SK-N-SH treated with all-trans-retinoic acid at 6 μM for 48 hours (cell line): ENCODE measurements around the gene BOD1L1.
A peak's percentile ranks its signal among the peaks of the same experiment; 100 is the strongest.

Experiments
- ATAC-seq: fragments of 200-7000 bp; cut with Tn5 transposase; 3 replicates; pipeline ENCODE4 v1.9.1; 2020; ENCODE audit warnings: mild to moderate bottlenecking, moderate library complexity
- ARNTL ChIP-seq: fragments of 450-650 bp; formaldehyde crosslinking; IDR thresholded peaks from 2 replicates; pipeline ENCODE4 v1.5.0; 2020; ENCODE audit warnings: low read depth, mild to moderate bottlenecking, moderate library complexity, borderline replicate concordance
- CREB5 ChIP-seq: fragments of 250-450 bp; sonication (Bioruptor Pico); IDR thresholded peaks from 2 replicates; pipeline ENCODE4 v1.5.1; 2020; ENCODE audit warnings: low read depth, mild to moderate bottlenecking, moderate library complexity
- CSDC2 ChIP-seq: fragments of 250-450 bp; sonication (Bioruptor Pico); IDR thresholded peaks from 2 replicates; pipeline ENCODE4 v1.5.0; 2020; ENCODE audit warnings: mild to moderate bottlenecking, moderate library complexity
- CSRNP3 ChIP-seq: fragments of 250-450 bp; sonication (Bioruptor Pico); IDR thresholded peaks from 2 replicates; pipeline ENCODE4 v1.5.1; 2021; ENCODE audit warnings: mild to moderate bottlenecking, moderate library complexity
- GLIS3 ChIP-seq: fragments of 250-450 bp; sonication (Bioruptor Pico); IDR thresholded peaks from 2 replicates; pipeline ENCODE4 v1.5.0; 2020; ENCODE audit warnings: mild to moderate bottlenecking, moderate library complexity
- ISL1 ChIP-seq: fragments of 250-450 bp; sonication (Bioruptor Pico); IDR thresholded peaks from 2 replicates; pipeline ENCODE4 v2.1.2; 2022; ENCODE audit warnings: mild to moderate bottlenecking, moderate library complexity
- OSR1 ChIP-seq: fragments of 250-450 bp; sonication (Bioruptor Pico); IDR thresholded peaks from 2 replicates; pipeline ENCODE4 v1.8.0; 2022; ENCODE audit warnings: moderate library complexity, mild to moderate bottlenecking, inconsistent platforms
- POU6F1 ChIP-seq: fragments of 250-450 bp; sonication (Bioruptor Pico); IDR thresholded peaks from 2 replicates; pipeline ENCODE4 v1.8.0; 2021; ENCODE audit warnings: low read depth, mild to moderate bottlenecking, moderate library complexity, borderline replicate concordance
- RARB ChIP-seq: fragments of 250-450 bp; sonication (Bioruptor Pico); IDR thresholded peaks from 2 replicates; pipeline ENCODE4 v1.8.0; 2021; ENCODE audit warnings: mild to moderate bottlenecking, moderate library complexity
- TCF4 ChIP-seq: fragments of 250-450 bp; sonication (Bioruptor Pico); IDR thresholded peaks from 2 replicates; pipeline ENCODE4 v1.8.0; 2021; ENCODE audit warnings: mild to moderate bottlenecking, moderate library complexity, borderline replicate concordance
- ZC3H10 ChIP-seq: fragments of 250-450 bp; sonication (Bioruptor Pico); IDR thresholded peaks from 2 replicates; pipeline ENCODE4 v1.5.1; 2021; ENCODE audit warnings: mild to moderate bottlenecking, moderate library complexity
- ZFP30 ChIP-seq: fragments of 450-650 bp; formaldehyde crosslinking; IDR thresholded peaks from 2 replicates; pipeline ENCODE4 v1.5.0; 2022; ENCODE audit warnings: mild to moderate bottlenecking, moderate library complexity
- ZNF565 ChIP-seq: fragments of 450-650 bp; formaldehyde crosslinking; conservative IDR thresholded peaks from 2 replicates; pipeline ENCODE4 v1.5.0; 2020; ENCODE audit warnings: low read depth, mild to moderate bottlenecking, moderate library complexity
- ZNF8 ChIP-seq: fragments of 450-650 bp; formaldehyde crosslinking; IDR thresholded peaks from 2 replicates; pipeline ENCODE4 v1.5.0; 2020; ENCODE audit warnings: mild to moderate bottlenecking, moderate library complexity
- TF ChIP-seq, protein P1 (sequence below): fragments of 250-450 bp; sonication (Bioruptor Pico); IDR thresholded peaks from 2 replicates; pipeline ENCODE4 v1.5.0; 2020; ENCODE audit warnings: mild to moderate bottlenecking, moderate library complexity

Gene BOD1L1

DNA sequence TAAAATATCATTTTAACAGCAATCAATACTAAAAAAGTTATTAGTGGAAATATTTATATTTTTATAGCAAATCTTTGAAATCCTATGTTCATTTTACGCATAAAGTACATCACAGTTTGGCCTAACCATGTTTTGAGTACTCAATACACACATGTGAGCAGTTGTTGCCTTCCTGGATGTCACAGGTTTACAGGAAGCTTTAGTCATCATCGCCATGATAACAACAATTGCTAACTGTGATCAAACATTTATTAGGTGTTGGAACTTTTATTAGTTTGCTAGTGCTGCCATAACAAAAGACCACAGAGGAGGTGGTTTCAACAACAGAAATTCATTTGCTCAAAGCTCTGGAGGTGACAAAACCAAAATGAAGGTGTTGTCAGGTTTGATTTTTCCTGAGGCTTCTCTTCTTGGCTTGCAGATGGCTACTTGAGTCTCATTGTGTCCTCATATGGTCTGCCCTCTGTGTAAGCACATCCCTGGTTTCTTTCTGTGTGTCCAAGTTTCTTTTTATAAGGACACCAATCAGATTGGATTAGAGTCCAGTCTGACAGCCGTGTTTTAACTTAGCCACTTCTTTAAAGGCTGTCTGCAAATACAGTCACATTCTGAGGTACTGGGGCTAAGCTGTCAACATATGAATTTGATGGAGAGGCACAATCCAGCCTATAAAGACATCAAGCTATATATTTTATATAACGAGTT is 43.1 kb upstream of the BOD1L1 start:
- ATAC-seq, result no peak
- no peak for TF ChIP-seq ZNF565 (CRISPR knock-in tag)
- TF ChIP-seq ARNTL (CRISPR knock-in tag), result no peak
- no peak for TF ChIP-seq ZC3H10 (CRISPR knock-in tag)
- no peak for TF ChIP-seq CSDC2

- no peak for ATAC-seq
- no peak for TF ChIP-seq TCF4
- no peak for TF ChIP-seq ISL1 (CRISPR knock-in tag)
- no peak for TF ChIP-seq CSRNP3 (CRISPR knock-in tag)
- TF ChIP-seq ZC3H10 (CRISPR knock-in tag), result no peak
- TF ChIP-seq ZNF565 (CRISPR knock-in tag), result no peak
- TF ChIP-seq GLIS3 (CRISPR knock-in tag), result no peak
- TF ChIP-seq ARNTL (CRISPR knock-in tag), result no peak
- no peak for TF ChIP-seq CREB5 (CRISPR knock-in tag)
- TF ChIP-seq, protein P1, sequence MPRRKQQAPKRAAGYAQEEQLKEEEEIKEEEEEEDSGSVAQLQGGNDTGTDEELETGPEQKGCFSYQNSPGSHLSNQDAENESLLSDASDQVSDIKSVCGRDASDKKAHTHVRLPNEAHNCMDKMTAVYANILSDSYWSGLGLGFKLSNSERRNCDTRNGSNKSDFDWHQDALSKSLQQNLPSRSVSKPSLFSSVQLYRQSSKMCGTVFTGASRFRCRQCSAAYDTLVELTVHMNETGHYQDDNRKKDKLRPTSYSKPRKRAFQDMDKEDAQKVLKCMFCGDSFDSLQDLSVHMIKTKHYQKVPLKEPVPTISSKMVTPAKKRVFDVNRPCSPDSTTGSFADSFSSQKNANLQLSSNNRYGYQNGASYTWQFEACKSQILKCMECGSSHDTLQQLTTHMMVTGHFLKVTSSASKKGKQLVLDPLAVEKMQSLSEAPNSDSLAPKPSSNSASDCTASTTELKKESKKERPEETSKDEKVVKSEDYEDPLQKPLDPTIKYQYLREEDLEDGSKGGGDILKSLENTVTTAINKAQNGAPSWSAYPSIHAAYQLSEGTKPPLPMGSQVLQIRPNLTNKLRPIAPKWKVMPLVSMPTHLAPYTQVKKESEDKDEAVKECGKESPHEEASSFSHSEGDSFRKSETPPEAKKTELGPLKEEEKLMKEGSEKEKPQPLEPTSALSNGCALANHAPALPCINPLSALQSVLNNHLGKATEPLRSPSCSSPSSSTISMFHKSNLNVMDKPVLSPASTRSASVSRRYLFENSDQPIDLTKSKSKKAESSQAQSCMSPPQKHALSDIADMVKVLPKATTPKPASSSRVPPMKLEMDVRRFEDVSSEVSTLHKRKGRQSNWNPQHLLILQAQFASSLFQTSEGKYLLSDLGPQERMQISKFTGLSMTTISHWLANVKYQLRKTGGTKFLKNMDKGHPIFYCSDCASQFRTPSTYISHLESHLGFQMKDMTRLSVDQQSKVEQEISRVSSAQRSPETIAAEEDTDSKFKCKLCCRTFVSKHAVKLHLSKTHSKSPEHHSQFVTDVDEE (CRISPR knock-in tag), result no peak
- TF ChIP-seq ZFP30 (CRISPR knock-in tag), result no peak
- TF ChIP-seq ZNF8, result no peak
- TF ChIP-seq POU6F1 (CRISPR knock-in tag), result no peak
- no peak for TF ChIP-seq OSR1
Observed at GRCh38 chr4:13665701-13666660, 38.5 kb upstream of the BOD1L1 start.

DNA sequence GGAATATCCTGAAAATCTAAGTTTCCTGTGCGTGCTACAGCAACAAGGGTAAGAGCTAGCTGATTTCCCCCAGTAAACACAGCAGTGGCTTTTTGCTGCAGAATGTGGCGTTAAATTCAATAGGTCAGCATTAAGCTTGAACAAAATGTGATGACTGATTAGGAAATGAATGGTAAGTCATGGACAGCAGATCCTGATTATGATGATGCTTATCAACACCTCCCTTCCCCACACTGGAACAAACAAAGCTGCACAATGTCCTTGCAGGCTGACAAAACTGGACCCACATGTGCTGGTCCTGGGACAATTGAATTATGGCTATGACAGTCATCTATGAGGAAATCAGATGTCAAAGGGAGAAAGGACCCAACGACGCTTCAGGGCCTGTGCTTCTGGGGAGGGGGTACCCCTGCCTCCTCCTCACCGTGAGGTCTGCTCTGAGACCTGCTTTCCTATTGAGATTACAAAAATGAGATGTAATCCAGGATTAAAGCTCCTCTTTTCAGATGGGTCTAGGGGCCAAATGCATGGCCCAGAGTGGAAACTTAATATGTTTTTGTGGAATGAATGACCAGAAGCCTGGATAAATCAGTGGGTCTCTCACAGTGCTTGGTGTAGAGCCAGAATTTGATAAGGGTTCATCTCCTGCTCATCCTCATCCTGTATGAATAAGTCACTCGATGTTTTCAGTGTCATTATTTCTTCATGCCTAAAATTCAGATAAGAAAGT is 32.0 kb upstream of the BOD1L1 start:
- peak; percentile 24; the same call in 1 of the 3 replicates for ATAC-seq
- TF ChIP-seq RARB (no peak), TCF4 (peak; percentile 69; the same call in 1 of the 2 replicates)
- TF ChIP-seq, protein P1 (CRISPR knock-in tag), result peak; percentile 75; the same call in 1 of the 2 replicates
